HL-60 (cell line): ENCODE data around the gene ASCL2.

Source experiments
- DNase-seq, 2 experiments: peaks; one replicate each; pipeline ENCODE4 v3.0.0-alpha.2; 2010 to 2020; ENCODE audit warnings: low read depth in 1 of 2, low spot score in 1 of 2
- H3K27ac ChIP-seq: fragments of 250-450 bp; sonication (Bioruptor Pico); replicated peaks from 2 replicates; pipeline ENCODE4 v1.5.1; 2020; ENCODE audit warnings: mild to moderate bottlenecking, moderate library complexity
- H3K27me3 ChIP-seq: fragments of 250-450 bp; sonication (Bioruptor Pico); 2 replicates; pipeline ENCODE4 v1.5.1; 2021; ENCODE audit warnings: mild to moderate bottlenecking, moderate library complexity; ENCODE audit not compliant: insufficient read depth, poor library complexity, severe bottlenecking
- H3K4me3 ChIP-seq: replicated peaks from 2 replicates; pipeline ENCODE4 v1.5.1; 2011; ENCODE audit warnings: mild to moderate bottlenecking, control low read depth, low read length; ENCODE audit not compliant: insufficient read depth
- GABPA ChIP-seq: IDR thresholded peaks from 2 replicates; pipeline ENCODE4 v1.6.1; 2012; ENCODE audit warnings: low read depth
- POLR2AphosphoS5 ChIP-seq: IDR thresholded peaks from 2 replicates; pipeline ENCODE4 v1.6.1; 2012; ENCODE audit warnings: low read depth
- SPI1 ChIP-seq: IDR thresholded peaks from 2 replicates; pipeline ENCODE4 v1.6.1; 2012; ENCODE audit warnings: low read depth, mild to moderate bottlenecking, borderline replicate concordance
- TF ChIP-seq, protein P1 (sequence below): IDR thresholded peaks from 2 replicates; pipeline ENCODE4 v1.6.1; 2012; ENCODE audit warnings: low read depth; ENCODE audit not compliant: insufficient replicate concordance
- TF ChIP-seq, protein P2 (sequence below): IDR thresholded peaks from one replicate; pipeline ENCODE4 v1.5.1; 2011; ENCODE audit warnings: low read length, control low read depth, inconsistent platforms; ENCODE audit not compliant: insufficient read depth

ASCL2 gene

GRCh38 chr11:2300936-2301630 is 30.7 kb upstream of the ASCL2 start:
- DNase-seq, result peak in 1 of 2 experiments; percentile 83
- peak overlapping the region; percentile 98 for H3K27ac ChIP-seq
- TF ChIP-seq, protein P1, sequence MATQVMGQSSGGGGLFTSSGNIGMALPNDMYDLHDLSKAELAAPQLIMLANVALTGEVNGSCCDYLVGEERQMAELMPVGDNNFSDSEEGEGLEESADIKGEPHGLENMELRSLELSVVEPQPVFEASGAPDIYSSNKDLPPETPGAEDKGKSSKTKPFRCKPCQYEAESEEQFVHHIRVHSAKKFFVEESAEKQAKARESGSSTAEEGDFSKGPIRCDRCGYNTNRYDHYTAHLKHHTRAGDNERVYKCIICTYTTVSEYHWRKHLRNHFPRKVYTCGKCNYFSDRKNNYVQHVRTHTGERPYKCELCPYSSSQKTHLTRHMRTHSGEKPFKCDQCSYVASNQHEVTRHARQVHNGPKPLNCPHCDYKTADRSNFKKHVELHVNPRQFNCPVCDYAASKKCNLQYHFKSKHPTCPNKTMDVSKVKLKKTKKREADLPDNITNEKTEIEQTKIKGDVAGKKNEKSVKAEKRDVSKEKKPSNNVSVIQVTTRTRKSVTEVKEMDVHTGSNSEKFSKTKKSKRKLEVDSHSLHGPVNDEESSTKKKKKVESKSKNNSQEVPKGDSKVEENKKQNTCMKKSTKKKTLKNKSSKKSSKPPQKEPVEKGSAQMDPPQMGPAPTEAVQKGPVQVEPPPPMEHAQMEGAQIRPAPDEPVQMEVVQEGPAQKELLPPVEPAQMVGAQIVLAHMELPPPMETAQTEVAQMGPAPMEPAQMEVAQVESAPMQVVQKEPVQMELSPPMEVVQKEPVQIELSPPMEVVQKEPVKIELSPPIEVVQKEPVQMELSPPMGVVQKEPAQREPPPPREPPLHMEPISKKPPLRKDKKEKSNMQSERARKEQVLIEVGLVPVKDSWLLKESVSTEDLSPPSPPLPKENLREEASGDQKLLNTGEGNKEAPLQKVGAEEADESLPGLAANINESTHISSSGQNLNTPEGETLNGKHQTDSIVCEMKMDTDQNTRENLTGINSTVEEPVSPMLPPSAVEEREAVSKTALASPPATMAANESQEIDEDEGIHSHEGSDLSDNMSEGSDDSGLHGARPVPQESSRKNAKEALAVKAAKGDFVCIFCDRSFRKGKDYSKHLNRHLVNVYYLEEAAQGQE, result peak; percentile 19
- TF ChIP-seq GABPA (no peak), SPI1 (peak; percentile 17; the same call in 1 of the 2 replicates), POLR2AphosphoS5 (peak; percentile 61; the same call in 1 of the 2 replicates)
- TF ChIP-seq, protein P2, sequence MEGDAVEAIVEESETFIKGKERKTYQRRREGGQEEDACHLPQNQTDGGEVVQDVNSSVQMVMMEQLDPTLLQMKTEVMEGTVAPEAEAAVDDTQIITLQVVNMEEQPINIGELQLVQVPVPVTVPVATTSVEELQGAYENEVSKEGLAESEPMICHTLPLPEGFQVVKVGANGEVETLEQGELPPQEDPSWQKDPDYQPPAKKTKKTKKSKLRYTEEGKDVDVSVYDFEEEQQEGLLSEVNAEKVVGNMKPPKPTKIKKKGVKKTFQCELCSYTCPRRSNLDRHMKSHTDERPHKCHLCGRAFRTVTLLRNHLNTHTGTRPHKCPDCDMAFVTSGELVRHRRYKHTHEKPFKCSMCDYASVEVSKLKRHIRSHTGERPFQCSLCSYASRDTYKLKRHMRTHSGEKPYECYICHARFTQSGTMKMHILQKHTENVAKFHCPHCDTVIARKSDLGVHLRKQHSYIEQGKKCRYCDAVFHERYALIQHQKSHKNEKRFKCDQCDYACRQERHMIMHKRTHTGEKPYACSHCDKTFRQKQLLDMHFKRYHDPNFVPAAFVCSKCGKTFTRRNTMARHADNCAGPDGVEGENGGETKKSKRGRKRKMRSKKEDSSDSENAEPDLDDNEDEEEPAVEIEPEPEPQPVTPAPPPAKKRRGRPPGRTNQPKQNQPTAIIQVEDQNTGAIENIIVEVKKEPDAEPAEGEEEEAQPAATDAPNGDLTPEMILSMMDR, result no peak
- H3K4me3 ChIP-seq, result peak overlapping the region; percentile 69
- no peaks in the 10 kb centered on the region for H3K27me3 ChIP-seq

GRCh38 chr11:2300290-2300935 is 30.0 kb upstream of the ASCL2 start:
- DNase-seq, result peak in 1 of 2 experiments; percentile 70
- peak; percentile 53; the same call in 1 of the 2 replicates for TF ChIP-seq POLR2AphosphoS5
- peak; percentile 87 for TF ChIP-seq SPI1
- no peak for TF ChIP-seq GABPA
- TF ChIP-seq, protein P1, result no peak
- TF ChIP-seq, protein P2, result no peak
- Histone ChIP-seq H3K4me3 (peak overlapping the region; percentile 69), H3K27me3 (no peaks in the 10 kb centered on the region), H3K27ac (peak overlapping the region; percentile 98)

DNA sequence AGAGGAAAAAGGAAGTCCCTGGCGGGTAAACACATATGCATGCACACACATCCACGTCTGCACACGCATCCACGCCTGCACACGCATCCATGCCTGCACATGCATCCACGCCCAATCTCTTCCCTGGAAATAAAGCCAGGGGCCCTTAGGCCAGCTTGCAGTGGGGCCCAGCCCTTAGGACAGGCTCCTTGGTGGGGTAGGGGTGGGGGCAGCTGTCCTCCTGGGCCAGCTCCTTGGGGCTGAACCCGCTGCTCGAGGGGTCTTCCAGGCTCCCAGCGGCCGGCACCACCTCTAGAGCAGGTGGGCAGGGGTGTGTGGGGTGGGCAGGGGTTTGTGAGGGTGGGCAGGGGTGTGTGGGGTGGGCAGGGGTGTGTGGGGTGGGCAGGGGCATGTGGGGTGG is 29.4 kb upstream of the ASCL2 start:
- Histone ChIP-seq H3K27me3 (no peaks in the 10 kb centered on the region), H3K27ac (peak overlapping the region; percentile 28; the same call in 1 of the 2 replicates), H3K4me3 (no peak overlapping the region; the same call in 1 of the 2 replicates)
- no peak for DNase-seq
- TF ChIP-seq, protein P1, result no peak
- TF ChIP-seq GABPA, result no peak
- peak; percentile 32; the same call in 1 of the 2 replicates for TF ChIP-seq SPI1
